ENCODE results near the gene FBXL17. TPM values are rescaled to one million over a fixed set of nuclear protein-coding genes. Genes with fewer than 3 reads are reported as not detected.

The FBXL17 gene
- total RNA-seq, 1 experiment from 2014 or later = 8.8 TPM

DNA sequence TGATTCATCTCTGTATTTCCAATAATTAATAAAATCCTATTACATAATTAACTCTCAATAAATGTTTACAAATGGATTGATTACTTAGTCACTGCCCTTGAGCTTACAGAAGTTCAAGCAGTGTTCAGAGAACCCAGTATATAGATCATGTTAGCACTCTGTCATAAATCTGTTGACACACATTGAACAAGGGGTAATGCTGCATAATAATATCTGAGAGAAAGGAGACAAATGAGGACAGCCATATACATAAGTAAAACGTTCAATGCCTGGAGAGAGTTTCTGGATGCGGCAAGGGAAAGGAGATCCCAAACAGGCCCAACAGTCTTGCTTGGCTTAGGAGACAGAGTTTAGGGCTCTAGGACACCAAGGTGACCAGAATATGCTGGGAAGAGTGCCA, 270.2 kb downstream of the FBXL17 start:
- no peak for ATAC-seq
- H3K27me3 ChIP-seq (ENCODE audit: low read length) = no peaks in the 10 kb centered on the region
- BruUV-seq (replicated peaks) = no TSS peak
- H3K9ac ChIP-seq (ENCODE audit: low read length) = no peak overlapping the region
- H3K9me3 ChIP-seq (ENCODE audit: low read length) = no peaks in the 10 kb centered on the region
- H3K4me2 ChIP-seq (ENCODE audit: low read length) = no peak overlapping the region
- H3K4me3 ChIP-seq (ENCODE audit: low read length) = no peak overlapping the region
- ChIA-PET CTCF (no interaction called here), POLR2A (ENCODE audit: unreplicated experiment) (no interaction called here)
- TF ChIP-seq, protein P1, sequence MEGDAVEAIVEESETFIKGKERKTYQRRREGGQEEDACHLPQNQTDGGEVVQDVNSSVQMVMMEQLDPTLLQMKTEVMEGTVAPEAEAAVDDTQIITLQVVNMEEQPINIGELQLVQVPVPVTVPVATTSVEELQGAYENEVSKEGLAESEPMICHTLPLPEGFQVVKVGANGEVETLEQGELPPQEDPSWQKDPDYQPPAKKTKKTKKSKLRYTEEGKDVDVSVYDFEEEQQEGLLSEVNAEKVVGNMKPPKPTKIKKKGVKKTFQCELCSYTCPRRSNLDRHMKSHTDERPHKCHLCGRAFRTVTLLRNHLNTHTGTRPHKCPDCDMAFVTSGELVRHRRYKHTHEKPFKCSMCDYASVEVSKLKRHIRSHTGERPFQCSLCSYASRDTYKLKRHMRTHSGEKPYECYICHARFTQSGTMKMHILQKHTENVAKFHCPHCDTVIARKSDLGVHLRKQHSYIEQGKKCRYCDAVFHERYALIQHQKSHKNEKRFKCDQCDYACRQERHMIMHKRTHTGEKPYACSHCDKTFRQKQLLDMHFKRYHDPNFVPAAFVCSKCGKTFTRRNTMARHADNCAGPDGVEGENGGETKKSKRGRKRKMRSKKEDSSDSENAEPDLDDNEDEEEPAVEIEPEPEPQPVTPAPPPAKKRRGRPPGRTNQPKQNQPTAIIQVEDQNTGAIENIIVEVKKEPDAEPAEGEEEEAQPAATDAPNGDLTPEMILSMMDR (conservative IDR thresholded peaks at IDR 0.05; ENCODE audit: low read depth, low read length) = no peak
- TF ChIP-seq EZH2 (IDR thresholded peaks at IDR 0.05; ENCODE audit: low read length, unreplicated experiment) (no peak), EZH2phosphoT487 (IDR thresholded peaks at IDR 0.05; ENCODE audit: borderline replicate concordance, low read length) (no peak)
- H3K27ac ChIP-seq (ENCODE audit: low read length) = no peak overlapping the region
- no peaks in the 10 kb centered on the region for H4K20me1 ChIP-seq (ENCODE audit: low read length)
- DNase-seq = no peak
- H3K36me3 ChIP-seq (ENCODE audit: low read depth, low read length) = no peaks in the 10 kb centered on the region
- no peak overlapping the region for H2AFZ ChIP-seq (ENCODE audit: low read length)
- intact Hi-C loops (cut with micrococcal nuclease) = no loop called here
- H3K79me2 ChIP-seq (ENCODE audit: low read length) = no peaks in the 10 kb centered on the region
- no peaks in the 10 kb centered on the region for H3K9me2 ChIP-seq (replicated peaks; ENCODE audit: low read length)
- H3F3A ChIP-seq (ENCODE audit: low read length, unreplicated experiment) = no peaks in the 10 kb centered on the region
- H3K4me1 ChIP-seq (ENCODE audit: insufficient read depth, low read length) = no peaks in the 10 kb centered on the region

DNA sequence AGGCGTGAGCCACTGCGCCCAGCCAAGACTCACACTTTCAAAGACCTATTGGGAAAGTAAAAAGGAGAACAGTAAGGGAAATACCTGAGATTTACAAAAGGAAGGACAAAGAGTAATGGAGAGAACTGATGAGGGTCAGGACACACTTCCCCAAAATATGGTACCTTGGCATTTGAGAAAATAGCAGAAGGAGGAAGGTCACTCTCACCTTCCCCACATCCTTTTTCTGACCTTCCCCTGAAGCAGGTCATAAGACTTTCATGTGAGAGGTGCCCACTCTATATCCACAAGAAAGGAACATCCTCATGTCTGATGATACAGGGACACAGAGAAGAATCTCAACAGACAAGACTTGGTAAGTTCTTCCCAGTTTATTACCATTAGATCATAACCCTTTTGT, 272.8 kb downstream of the FBXL17 start:
- Histone ChIP-seq H3K9me2 (replicated peaks; ENCODE audit: low read length) (no peaks in the 10 kb centered on the region), H4K20me1 (ENCODE audit: low read length) (no peaks in the 10 kb centered on the region), H3K4me2 (ENCODE audit: low read length) (no peak overlapping the region), H2AFZ (ENCODE audit: low read length) (no peak overlapping the region), H3K4me3 (ENCODE audit: low read length) (no peak overlapping the region), H3K4me1 (ENCODE audit: insufficient read depth, low read length) (no peaks in the 10 kb centered on the region), H3K27ac (ENCODE audit: low read length) (no peak overlapping the region), H3K9me3 (ENCODE audit: low read length) (no peaks in the 10 kb centered on the region), H3K36me3 (ENCODE audit: low read depth, low read length) (no peaks in the 10 kb centered on the region), H3F3A (ENCODE audit: low read length, unreplicated experiment) (no peaks in the 10 kb centered on the region), H3K79me2 (ENCODE audit: low read length) (no peaks in the 10 kb centered on the region), H3K27me3 (ENCODE audit: low read length) (no peaks in the 10 kb centered on the region), H3K9ac (ENCODE audit: low read length) (no peak overlapping the region)
- ChIA-PET CTCF (interaction anchor here (0.6 kb wide), 1 partner anchor 371 kb away, joined by 3 read pairs; no protein-coding TSS in a partner anchor), POLR2A (ENCODE audit: unreplicated experiment) (interaction anchor here (0.8 kb wide), 1 partner anchor 213 kb away, joined by 4 read pairs; no protein-coding TSS in a partner anchor)
- ATAC-seq (no peak), DNase-seq (no peak)
- no peak for TF ChIP-seq EZH2phosphoT487 (IDR thresholded peaks at IDR 0.05; ENCODE audit: borderline replicate concordance, low read length)
- TF ChIP-seq EZH2 (IDR thresholded peaks at IDR 0.05; ENCODE audit: low read length, unreplicated experiment) = no peak
- TF ChIP-seq, protein P1 (conservative IDR thresholded peaks at IDR 0.05; ENCODE audit: low read depth, low read length) = no peak
- BruUV-seq (replicated peaks) = no TSS peak
- intact Hi-C loops (cut with micrococcal nuclease) = no loop called here

GRCh38 chr5:108104448-108104847, 277.4 kb downstream of the FBXL17 start:
- H3K4me1 ChIP-seq (ENCODE audit: insufficient read depth, low read length) = no peaks in the 10 kb centered on the region
- no TSS peak for BruUV-seq (replicated peaks)
- DNase-seq (peak; percentile 23), ATAC-seq (peak; percentile 92)
- intact Hi-C loops (cut with micrococcal nuclease) = no loop called here
- H3K4me3 ChIP-seq (ENCODE audit: low read length) = no peak overlapping the region
- TF ChIP-seq, protein P1 (conservative IDR thresholded peaks at IDR 0.05; ENCODE audit: low read depth, low read length) = no peak
- TF ChIP-seq EZH2 (IDR thresholded peaks at IDR 0.05; ENCODE audit: low read length, unreplicated experiment) = no peak
- H3K9ac ChIP-seq (ENCODE audit: low read length) = no peak overlapping the region
- CTCF ChIA-PET = no interaction called here
- POLR2A ChIA-PET (ENCODE audit: unreplicated experiment) = no interaction called here
- no peaks in the 10 kb centered on the region for H3F3A ChIP-seq (ENCODE audit: low read length, unreplicated experiment)
- H4K20me1 ChIP-seq (ENCODE audit: low read length) = no peaks in the 10 kb centered on the region
- H3K27ac ChIP-seq (ENCODE audit: low read length) = no peak overlapping the region
- no peaks in the 10 kb centered on the region for H3K27me3 ChIP-seq (ENCODE audit: low read length)
- no peaks in the 10 kb centered on the region for H3K79me2 ChIP-seq (ENCODE audit: low read length)
- H3K4me2 ChIP-seq (ENCODE audit: low read length) = no peak overlapping the region
- H2AFZ ChIP-seq (ENCODE audit: low read length) = no peak overlapping the region
- H3K9me2 ChIP-seq (replicated peaks; ENCODE audit: low read length) = no peaks in the 10 kb centered on the region
- no peaks in the 10 kb centered on the region for H3K9me3 ChIP-seq (ENCODE audit: low read length)
- no peaks in the 10 kb centered on the region for H3K36me3 ChIP-seq (ENCODE audit: low read depth, low read length)
